Measurements from ENCODE around the gene VTI1A. TPM values are rescaled to one million over a fixed set of nuclear protein-coding genes. Genes with fewer than 3 reads are reported as not detected.
"Not testable (repeated sequence)": the region's sequence is repeated elsewhere in the genome, so short reads cannot be mapped to it uniquely, and the experiment has no call there.

VTI1A gene
- total RNA-seq, 2 donors from 2014 or later, result 20.6 to 22.0 TPM

GRCh38 chr10:112722758-112723157 is 275.7 kb downstream of the VTI1A start:
- no peak for DNase-seq
- intact Hi-C loops (cut with DNase I), result loop anchor here (5.0 to 10.0 kb wide), 2 partner anchors 402 to 405 kb away; no protein-coding TSS in a partner anchor
- ATAC-seq, result no peak

GRCh38 chr10:112723876-112724275 is 276.9 kb downstream of the VTI1A start:
- ATAC-seq, result no peak

GRCh38 chr10:112724404-112724991 is 277.5 kb downstream of the VTI1A start:
- DNase-seq (no peak), ATAC-seq (no peak)
- intact Hi-C loops (cut with DNase I), result loop anchor here (5.0 to 10.0 kb wide), 2 partner anchors 400 to 403 kb away; no protein-coding TSS in a partner anchor

More at GRCh38 chr10:112723876-112724275, 276.9 kb downstream of the VTI1A start:
- intact Hi-C loops (cut with DNase I), result loop anchor here (5.0 to 10.0 kb wide), 2 partner anchors 401 to 403 kb away; no protein-coding TSS in a partner anchor
- DNase-seq, result no peak

GRCh38 chr10:112728118-112728883 is 281.3 kb downstream of the VTI1A start:
- intact Hi-C loops (cut with DNase I), result loop anchor here in 1 of 2 donors (10.0 kb wide), 1 partner anchor 396 kb away; no protein-coding TSS in a partner anchor
- ATAC-seq, result no peak
- no peak for DNase-seq

GRCh38 chr10:112728997-112729396 is 282.0 kb downstream of the VTI1A start:
- intact Hi-C loops (cut with DNase I), result loop anchor here in 1 of 2 donors (10.0 kb wide), 1 partner anchor 396 kb away; no protein-coding TSS in a partner anchor
- no peak for DNase-seq
- no peak for ATAC-seq

- DNase-seq; ATAC-seq; intact Hi-C loops (cut with DNase I): not testable (repeated sequence)
Observed at GRCh38 chr10:112731450-112731849, 284.4 kb downstream of the VTI1A start.

- DNase-seq (no peak), ATAC-seq (peak; percentile 62 to 65)
- intact Hi-C loops (cut with DNase I), result no loop called here
Observed at GRCh38 chr10:112732277-112732921, 285.4 kb downstream of the VTI1A start.

- DNase-seq, result no peak
- no peak for ATAC-seq
- intact Hi-C loops (cut with DNase I), result no loop called here
Observed at GRCh38 chr10:112735041-112735695, 288.2 kb downstream of the VTI1A start.

GRCh38 chr10:112738606-112739591 is 291.9 kb downstream of the VTI1A start:
- DNase-seq (no peak), ATAC-seq (no peak)
- intact Hi-C loops (cut with DNase I), result no loop called here

- DNase-seq (no peak), ATAC-seq (no peak)
- intact Hi-C loops (cut with DNase I), result no loop called here
Observed at GRCh38 chr10:112739592-112740353, 292.8 kb downstream of the VTI1A start.

- no peak for ATAC-seq
- DNase-seq, result no peak
- intact Hi-C loops (cut with DNase I), result no loop called here
Observed at GRCh38 chr10:112741830-112742402, 294.9 kb downstream of the VTI1A start.

GRCh38 chr10:112744181-112745096 is 297.4 kb downstream of the VTI1A start:
- DNase-seq, result no peak
- ATAC-seq, result no peak
- intact Hi-C loops (cut with DNase I), result no loop called here

GRCh38 chr10:112746329-112746728 is 299.3 kb downstream of the VTI1A start:
- DNase-seq (no peak), ATAC-seq (peak in 1 of 2 donors; percentile 48)
- intact Hi-C loops (cut with DNase I), result no loop called here

GRCh38 chr10:112750427-112751167 is 303.6 kb downstream of the VTI1A start:
- DNase-seq (no peak), ATAC-seq (peak in 1 of 2 donors; percentile 54)
- intact Hi-C loops (cut with DNase I), result no loop called here

- ATAC-seq (no peak), DNase-seq (no peak)
- intact Hi-C loops (cut with DNase I), result no loop called here
Observed at GRCh38 chr10:112751651-112752050, 304.6 kb downstream of the VTI1A start.

Data from left cardiac atrium (tissue), 4 donors.